ENCODE measurements around the gene DEDD. TPM values are rescaled to one million over a fixed set of nuclear protein-coding genes. Genes with fewer than 3 reads are reported as not detected.

Gene DEDD, protein sequence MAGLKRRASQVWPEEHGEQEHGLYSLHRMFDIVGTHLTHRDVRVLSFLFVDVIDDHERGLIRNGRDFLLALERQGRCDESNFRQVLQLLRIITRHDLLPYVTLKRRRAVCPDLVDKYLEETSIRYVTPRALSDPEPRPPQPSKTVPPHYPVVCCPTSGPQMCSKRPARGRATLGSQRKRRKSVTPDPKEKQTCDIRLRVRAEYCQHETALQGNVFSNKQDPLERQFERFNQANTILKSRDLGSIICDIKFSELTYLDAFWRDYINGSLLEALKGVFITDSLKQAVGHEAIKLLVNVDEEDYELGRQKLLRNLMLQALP
- 27.0 to 38.1 TPM (median 34.9 TPM) in 5 replicates for total RNA-seq (2022; extraction: Qiagen RNA extraction)

GRCh38 chr1:161132410-161133219 is at the start of gene DEDD:
Gene DEDD (minus strand): TSS chr1:161132667. CDS start chr1:161124462, 8,205 bp downstream.

GRCh38 chr1:161177112-161177935 is 44.9 kb upstream of the DEDD start, which contains the start of gene B4GALT3:
Gene B4GALT3 (minus strand): TSS chr1:161177507. CDS start chr1:161176060, 1,447 bp downstream.

GRCh38 chr1:161165742-161166668 is 33.5 kb upstream of the DEDD start, which contains the start of gene PPOX:
Gene PPOX (plus strand): TSS chr1:161166426. CDS start chr1:161166848, 422 bp downstream.

DNA sequence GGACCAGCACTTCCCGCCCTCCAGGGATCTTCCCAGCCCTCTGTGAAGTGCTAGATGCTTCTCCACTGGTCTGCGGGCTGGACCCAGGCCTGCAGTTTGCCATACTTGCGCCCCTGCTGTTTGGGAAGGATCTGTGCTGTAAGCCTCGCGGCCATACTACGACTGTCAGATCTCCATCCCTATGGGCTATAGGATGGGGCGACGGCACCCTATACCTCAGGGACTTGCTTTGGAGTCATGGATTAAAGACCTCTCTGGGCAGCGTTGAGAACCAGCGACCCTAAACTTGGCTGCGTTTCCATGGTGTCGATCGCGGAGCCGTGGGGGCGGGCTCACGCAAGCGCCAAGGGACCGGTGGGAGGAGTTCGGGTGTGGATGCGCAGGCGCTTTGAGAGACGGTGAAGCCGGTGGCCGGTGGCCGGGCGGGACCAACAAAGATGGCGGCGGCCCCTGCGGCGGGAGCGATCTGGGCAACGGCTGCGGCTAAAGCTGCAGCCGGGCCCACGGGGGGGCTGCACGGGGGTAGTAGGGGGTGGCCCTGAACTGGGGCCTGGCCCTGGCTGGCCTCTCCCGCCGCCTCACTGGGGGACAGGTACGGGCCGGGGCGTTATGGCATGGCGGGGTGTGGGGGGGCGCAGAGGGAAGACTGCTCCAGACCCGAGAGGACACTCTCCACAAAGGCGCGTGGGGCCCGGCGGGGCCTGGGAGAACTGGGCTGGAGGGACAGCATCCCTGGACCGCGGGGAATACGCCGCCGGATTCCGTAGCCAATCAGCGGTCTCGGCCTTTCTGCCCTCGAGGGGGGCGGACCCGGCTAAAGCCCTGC is 26.8 kb upstream of the DEDD start, which contains the start of gene USP21:
Gene USP21, plus strand, starts transcription at position 414 of the 826 bp plus-strand sequence. CDS start 1,141 bp downstream, outside the sequence.

GRCh38 chr1:161153682-161154337 is 21.3 kb upstream of the DEDD start, which contains the start of gene UFC1:
Gene UFC1 (plus strand): TSS chr1:161153978. CDS start chr1:161153998, 20 bp downstream.

GRCh38 chr1:161117759-161118581 is 14.5 kb downstream of the DEDD start, which contains the start of the genes NIT1 and PFDN2:
Gene NIT1 (plus strand): TSS chr1:161118105. CDS start chr1:161118177, 72 bp downstream.
Gene PFDN2 (minus strand): TSS chr1:161118037. CDS start chr1:161118026, 11 bp downstream.

GRCh38 chr1:161098210-161099068 is 34.0 kb downstream of the DEDD start, which contains the start of gene KLHDC9:
Gene KLHDC9 (plus strand): TSS chr1:161098361. CDS start chr1:161098536, 175 bp downstream.

GRCh38 chr1:161089251-161089924 is 43.1 kb downstream of the DEDD start, which contains the start of gene NECTIN4:
Gene NECTIN4 (minus strand): TSS chr1:161089558. CDS start chr1:161089296, 262 bp downstream.

Other genes with a start within 250 kb of the DEDD start
- not detected in 5 replicates for gene ITLN1, start 247.5 kb downstream of the DEDD start, total RNA-seq (2022; extraction: Qiagen RNA extraction)
- 0.66 to 1.1 TPM (median 0.82 TPM) in 5 replicates for gene ITLN2, start 177.9 kb downstream of the DEDD start, total RNA-seq (2022; extraction: Qiagen RNA extraction)
- 58.5 to 82.8 TPM (median 74.8 TPM) in 5 replicates for gene F11R, start 111.5 kb downstream of the DEDD start, total RNA-seq (2022; extraction: Qiagen RNA extraction)
- 0.17 to 0.32 TPM (median 0.24 TPM) in 3 of 5 replicates, not detected in the others for gene TSTD1, start 93.7 kb downstream of the DEDD start, total RNA-seq (2022; extraction: Qiagen RNA extraction)
- 46.5 to 54.5 TPM (median 50.7 TPM) in 5 replicates for gene USF1, start 86.7 kb downstream of the DEDD start, total RNA-seq (2022; extraction: Qiagen RNA extraction)
- 0.06 to 0.15 TPM (median 0.14 TPM) in 5 replicates for gene ARHGAP30, start 62.8 kb downstream of the DEDD start, total RNA-seq (2022; extraction: Qiagen RNA extraction)
- 1.6 to 3.5 TPM (median 2.2 TPM) in 5 replicates for gene NECTIN4, start 43.1 kb downstream of the DEDD start, total RNA-seq (2022; extraction: Qiagen RNA extraction)
- gene KLHDC9, start 34.3 kb downstream of the DEDD start, total RNA-seq (2022; extraction: Qiagen RNA extraction): 1.5 to 2.1 TPM (median 1.6 TPM) in 5 replicates
- gene PFDN2, start 14.6 kb downstream of the DEDD start, total RNA-seq (2022; extraction: Qiagen RNA extraction): 97.6 to 118 TPM (median 102 TPM) in 5 replicates
- 27.5 to 32.9 TPM (median 31.8 TPM) in 5 replicates for gene NIT1, start 14.6 kb downstream of the DEDD start, total RNA-seq (2022; extraction: Qiagen RNA extraction)
- gene UFC1, start 21.3 kb upstream of the DEDD start, total RNA-seq (2022; extraction: Qiagen RNA extraction): 89.0 to 149 TPM (median 91.5 TPM) in 5 replicates
- 14.8 to 21.6 TPM (median 20.7 TPM) in 5 replicates for gene USP21, start 26.8 kb upstream of the DEDD start, total RNA-seq (2022; extraction: Qiagen RNA extraction)
- gene PPOX, start 33.8 kb upstream of the DEDD start, total RNA-seq (2022; extraction: Qiagen RNA extraction): 10.8 to 16.0 TPM (median 13.4 TPM) in 5 replicates
- 20.3 to 26.3 TPM (median 25.3 TPM) in 5 replicates for gene B4GALT3, start 44.8 kb upstream of the DEDD start, total RNA-seq (2022; extraction: Qiagen RNA extraction)
- gene ADAMTS4, start 66.4 kb upstream of the DEDD start, total RNA-seq (2022; extraction: Qiagen RNA extraction): 0.01 TPM in 3 of 5 replicates, not detected in the others
- gene NDUFS2, start 69.7 kb upstream of the DEDD start, total RNA-seq (2022; extraction: Qiagen RNA extraction): 80.5 to 103 TPM (median 82.4 TPM) in 5 replicates
- 0.23 to 0.34 TPM (median 0.25 TPM) in 3 of 5 replicates, not detected in the others for gene FCER1G, start 82.6 kb upstream of the DEDD start, total RNA-seq (2022; extraction: Qiagen RNA extraction)
- not detected in 5 replicates for gene APOA2, start 91.0 kb upstream of the DEDD start, total RNA-seq (2022; extraction: Qiagen RNA extraction)
- 9.3 to 11.1 TPM (median 11.0 TPM) in 5 replicates for gene TOMM40L, start 93.4 kb upstream of the DEDD start, total RNA-seq (2022; extraction: Qiagen RNA extraction)
- not detected in 5 replicates for gene NR1I3, start 105.5 kb upstream of the DEDD start, total RNA-seq (2022; extraction: Qiagen RNA extraction)
- gene PCP4L1, start 126.1 kb upstream of the DEDD start, total RNA-seq (2022; extraction: Qiagen RNA extraction): 0.07 to 0.12 TPM (median 0.09 TPM) in 3 of 5 replicates, not detected in the others
- 0.15 to 0.26 TPM (median 0.23 TPM) in 5 replicates for gene MPZ, start 177.3 kb upstream of the DEDD start, total RNA-seq (2022; extraction: Qiagen RNA extraction)
- 191 to 237 TPM (median 201 TPM) in 5 replicates for gene SDHC, start 181.7 kb upstream of the DEDD start, total RNA-seq (2022; extraction: Qiagen RNA extraction)
- 0.16 to 0.29 TPM (median 0.24 TPM) in 4 of 5 replicates, not detected in the other for gene CFAP126, start 235.2 kb upstream of the DEDD start, total RNA-seq (2022; extraction: Qiagen RNA extraction)